HG02610 (cell line): ENCODE measurements around the gene ABCB11.

Source experiments
- ATAC-seq: cut with Tn5 transposase; IDR thresholded peaks from one replicate; pipeline ENCODE4 v1.9.1; 2021; ENCODE audit warnings: mild to moderate bottlenecking, moderate library complexity; ENCODE audit not compliant: unreplicated experiment

Gene ABCB11

DNA sequence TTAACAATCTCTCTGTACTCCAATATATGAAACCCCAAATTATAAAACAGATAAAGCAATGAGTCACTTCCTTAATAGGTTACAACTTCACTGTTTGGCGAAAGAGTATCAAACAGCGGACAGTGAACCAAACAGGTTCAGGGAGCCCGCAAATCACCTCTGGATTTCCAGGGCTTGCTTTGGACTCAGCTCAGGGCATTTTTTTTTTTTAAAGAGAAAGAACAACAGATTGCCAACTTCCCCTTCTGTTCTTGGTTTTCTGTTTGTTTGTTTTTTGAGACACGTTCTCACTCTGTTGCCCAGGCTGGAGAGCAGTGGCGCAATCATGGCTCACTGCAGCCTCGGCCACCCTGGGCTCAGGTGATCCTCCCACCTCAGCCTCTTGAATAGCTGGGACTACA is 52.7 kb downstream of the ABCB11 start:
- no peak for ATAC-seq

DNA sequence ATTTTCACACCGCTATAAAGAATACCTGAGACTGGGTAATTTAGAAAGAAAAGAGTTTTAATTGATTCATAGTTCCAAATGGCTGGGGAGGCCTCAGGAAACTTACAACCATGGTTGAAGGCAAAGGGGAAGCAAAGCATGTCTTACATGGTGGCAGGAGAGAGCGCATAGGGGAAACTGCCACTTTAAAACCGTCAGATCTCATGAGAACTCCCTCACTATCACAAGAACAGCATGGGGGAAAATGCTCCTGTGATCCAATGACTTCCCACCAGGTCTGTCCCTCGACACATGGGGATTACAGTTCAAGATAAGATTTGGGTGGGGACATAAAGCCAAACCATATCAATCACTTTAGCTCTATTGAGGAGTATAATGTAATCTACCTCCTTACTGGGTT is 53.5 kb downstream of the ABCB11 start:
- no peak for ATAC-seq

DNA sequence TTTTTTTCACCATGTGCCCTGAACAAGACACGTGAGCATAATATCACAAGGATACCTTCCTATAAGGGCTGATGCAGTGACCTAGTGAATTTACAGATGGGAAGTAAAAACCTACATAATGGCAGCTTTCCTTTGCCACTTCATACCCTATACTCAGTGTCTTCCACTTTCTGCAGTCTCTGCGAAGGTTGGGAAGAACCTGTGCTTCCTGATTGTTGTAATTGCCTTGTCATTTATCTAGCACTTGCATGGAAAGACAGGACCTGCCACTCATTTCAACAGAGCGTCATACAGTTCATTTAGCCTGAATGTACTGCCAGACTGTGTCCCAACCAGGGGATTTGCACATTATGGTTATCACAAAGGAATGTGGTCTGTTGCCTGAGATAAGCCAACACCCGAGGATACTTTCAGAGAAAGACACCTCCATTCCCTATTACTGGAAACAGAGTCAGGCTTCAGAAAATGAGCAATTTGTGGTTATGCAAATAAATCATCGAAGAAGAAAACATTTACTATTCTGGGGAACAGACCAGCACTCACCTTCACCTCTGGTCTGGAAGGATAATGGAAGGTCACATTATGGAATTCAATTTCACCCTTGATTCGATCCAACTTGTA is 55.0 kb downstream of the ABCB11 start:
- no peak for ATAC-seq

- no peak for ATAC-seq
These were observed 56.7 kb downstream of the ABCB11 start for GRCh38 chr2:168974428-168974827.

DNA sequence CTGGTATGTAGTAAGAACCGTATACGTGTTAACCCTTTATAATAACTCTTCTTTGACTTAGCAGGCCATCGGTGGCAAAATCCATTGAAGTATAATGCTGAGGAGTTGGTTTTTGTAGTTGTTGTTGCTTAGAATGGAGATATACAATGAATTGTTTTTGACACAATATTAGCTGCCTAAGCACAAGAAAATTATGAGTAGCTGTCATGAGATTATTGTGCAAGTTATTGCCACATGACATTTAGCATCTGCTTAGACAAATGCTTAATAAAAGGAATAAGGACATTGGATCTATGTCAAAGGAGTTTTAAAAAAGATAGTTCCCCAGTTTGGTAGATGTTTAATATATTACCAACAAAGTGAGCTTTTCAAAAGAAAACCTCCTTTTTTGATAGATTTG is 59.9 kb downstream of the ABCB11 start:
- ATAC-seq: no peak

DNA sequence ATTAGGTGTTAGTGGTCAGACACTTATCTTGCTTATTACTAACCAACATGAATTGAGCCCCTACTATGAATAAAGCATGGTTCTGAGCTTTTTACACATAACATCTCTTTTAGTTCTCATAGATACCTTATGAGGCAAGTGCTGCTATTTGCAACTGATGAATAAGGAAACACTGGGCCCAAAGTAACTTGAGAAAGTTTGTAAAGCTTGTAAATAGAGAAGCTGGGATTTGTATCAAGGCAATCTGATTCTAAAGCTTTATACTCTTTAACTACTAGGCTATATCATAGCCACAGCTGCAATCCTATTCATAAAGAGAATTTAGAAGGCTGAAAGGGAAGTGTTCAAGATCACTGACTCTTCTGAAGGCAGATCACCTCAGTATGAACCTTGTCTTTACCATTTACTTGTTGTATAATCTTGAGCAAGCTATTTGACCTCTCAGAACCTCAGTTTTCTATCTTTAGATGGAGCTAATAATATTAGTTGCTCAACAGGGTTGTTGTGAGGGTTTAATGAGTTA is 60.4 kb downstream of the ABCB11 start:
- ATAC-seq: no peak

DNA sequence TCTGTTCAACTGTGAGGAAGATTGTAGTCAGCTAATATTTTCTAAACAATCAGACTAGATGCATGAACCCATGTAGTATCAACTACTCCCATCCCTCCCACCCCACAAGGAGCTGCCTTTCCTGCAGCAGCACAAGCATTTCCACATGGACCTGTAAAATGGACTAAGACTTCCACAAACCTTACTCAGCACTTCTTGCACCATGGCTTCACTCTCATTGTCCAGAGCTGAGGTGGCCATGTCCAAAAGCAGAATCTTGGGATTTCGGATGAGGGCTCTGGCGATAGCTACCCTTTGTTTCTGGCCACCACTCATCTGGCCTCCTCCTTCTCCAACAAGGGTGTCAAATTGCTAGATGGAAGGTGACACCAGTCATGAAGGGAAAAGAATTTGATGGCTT is 61.3 kb downstream of the ABCB11 start:
- ATAC-seq: no peak

GRCh38 chr2:168968342-168968741 is 62.8 kb downstream of the ABCB11 start:
- ATAC-seq: no peak

GRCh38 chr2:168964251-168964807 is 66.8 kb downstream of the ABCB11 start:
- no peak for ATAC-seq

DNA sequence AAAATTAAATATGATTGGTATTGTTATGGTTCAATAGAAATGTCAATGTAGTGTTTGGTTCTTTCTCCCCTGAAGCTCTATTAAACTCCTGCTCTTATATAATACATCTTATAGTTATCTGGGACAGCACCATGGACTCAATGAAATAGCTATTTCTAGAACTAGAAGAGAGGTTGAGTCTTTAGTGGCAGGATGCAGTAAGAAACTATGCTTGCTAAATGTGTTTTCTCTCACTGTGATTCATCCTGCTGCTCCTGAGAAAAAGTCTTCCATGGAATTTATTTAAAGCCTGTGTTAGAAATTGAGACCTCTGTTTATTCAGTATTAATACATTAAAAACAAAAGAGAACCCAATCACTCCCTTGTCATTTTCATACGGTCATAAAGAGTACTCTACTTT is 68.5 kb downstream of the ABCB11 start:
- ATAC-seq: no peak

DNA sequence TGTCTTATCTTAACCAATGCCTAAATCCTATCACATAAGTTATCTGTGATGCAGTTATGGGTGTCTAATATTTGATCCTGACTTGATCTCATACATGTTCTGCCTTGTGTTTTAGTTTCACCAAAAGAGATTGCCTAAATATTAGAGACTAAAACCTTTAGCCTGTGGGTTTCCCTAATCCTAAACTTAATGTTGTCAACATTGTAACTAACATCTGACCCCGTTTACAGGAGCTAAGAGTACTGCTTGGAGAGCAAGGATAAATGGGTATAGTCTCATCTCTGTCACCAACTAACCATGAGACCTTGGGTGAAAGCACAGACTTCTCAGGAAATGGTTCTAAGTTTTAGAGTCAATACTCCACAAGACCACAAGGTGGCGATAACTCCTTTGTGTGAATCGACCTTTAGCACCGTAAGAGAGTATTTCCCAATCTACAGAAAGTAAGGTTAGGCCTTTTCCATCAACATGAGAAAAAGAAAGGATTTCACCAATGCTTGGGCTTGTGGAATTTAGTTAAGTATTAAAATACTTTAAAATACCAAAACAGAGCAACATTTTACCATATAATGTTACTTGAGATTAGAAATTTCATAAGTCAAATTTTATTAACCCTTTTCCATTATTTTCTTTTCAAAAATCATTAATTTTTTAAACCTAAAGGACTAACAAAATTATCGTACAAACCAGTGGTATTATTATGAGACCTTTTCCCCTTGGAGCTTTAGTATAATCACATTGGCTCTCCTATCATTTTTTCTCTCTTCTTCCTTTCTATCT is 69.5 kb downstream of the ABCB11 start:
- peak; percentile 83 for ATAC-seq

- no peak for ATAC-seq
These were observed 74.7 kb downstream of the ABCB11 start for GRCh38 chr2:168956392-168956791.

DNA sequence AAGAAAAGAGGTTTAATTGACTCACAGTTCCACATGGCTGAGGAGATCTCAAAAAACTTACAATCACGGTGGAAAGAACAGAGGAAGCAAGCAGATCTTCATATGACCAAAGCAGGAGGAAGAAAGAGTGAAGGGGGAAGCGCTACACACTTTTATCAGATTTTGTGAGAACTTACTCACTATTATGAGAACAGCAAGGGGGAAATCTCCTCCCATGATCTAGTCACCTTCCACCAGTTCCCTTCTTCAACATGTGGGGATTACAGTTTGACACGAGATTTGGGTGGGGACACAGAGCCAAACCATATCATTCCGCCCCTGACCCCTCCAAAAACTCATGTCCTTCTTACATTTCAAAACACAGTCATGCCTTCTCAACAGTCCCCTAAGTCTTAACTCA is 75.8 kb downstream of the ABCB11 start:
- ATAC-seq: no peak

DNA sequence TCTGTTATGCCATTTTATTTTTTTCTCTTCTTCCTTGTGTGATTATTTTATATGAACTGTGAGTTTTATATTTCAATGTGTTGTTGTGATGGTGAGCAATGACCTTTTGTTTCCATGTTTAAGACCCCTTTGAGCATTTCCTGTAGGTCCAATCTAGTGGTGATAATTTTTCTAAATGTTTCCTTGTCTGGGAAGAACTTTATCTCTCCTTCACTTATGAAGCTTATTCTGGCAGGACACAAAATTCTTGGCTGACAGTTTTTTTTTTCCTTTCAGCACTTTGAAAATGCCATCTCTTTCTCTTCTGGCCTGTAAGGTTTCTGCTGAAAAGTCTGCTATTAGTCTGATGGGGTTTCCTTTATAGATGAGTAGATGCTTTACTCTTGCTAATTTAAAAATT is 76.9 kb downstream of the ABCB11 start:
- ATAC-seq: no peak

DNA sequence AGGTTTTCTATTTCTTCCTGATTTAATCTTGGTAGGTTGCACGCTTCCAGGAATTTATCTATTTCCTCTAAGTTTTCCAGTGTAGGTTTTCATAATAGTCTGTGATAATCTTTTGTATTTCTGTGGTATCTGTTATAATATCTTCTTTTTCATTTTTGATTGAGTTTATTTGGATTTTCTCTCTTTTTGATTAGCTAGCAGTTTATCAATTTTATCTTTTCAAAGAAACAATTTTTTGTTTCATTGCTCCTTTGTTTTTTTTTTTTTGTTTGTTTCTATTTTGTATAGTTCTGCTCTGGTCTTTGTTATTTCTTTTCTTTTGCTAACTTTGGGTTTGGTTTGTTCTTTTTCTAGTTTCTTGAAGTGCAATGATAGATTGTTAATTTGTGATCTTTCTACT is 78.7 kb downstream of the ABCB11 start:
- no peak for ATAC-seq

DNA sequence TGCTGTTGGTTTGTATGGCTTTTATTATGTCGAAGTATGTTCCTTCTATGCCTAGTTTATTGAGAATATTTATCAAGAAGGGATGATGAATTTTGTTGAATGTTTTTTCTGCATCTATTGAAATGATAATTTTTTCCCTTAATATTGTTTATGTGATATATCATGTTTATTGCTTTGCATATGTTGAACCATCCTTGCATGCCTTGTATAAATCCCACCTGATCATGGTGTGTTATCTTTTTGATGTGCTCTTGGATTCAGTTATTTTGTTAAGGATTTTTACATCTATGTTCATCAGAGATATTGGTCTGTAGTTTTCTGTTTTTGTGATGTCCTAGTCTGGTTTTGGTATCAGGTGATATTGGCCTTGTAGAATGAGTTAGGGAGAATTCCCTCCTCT is 79.3 kb downstream of the ABCB11 start:
- ATAC-seq: no peak

DNA sequence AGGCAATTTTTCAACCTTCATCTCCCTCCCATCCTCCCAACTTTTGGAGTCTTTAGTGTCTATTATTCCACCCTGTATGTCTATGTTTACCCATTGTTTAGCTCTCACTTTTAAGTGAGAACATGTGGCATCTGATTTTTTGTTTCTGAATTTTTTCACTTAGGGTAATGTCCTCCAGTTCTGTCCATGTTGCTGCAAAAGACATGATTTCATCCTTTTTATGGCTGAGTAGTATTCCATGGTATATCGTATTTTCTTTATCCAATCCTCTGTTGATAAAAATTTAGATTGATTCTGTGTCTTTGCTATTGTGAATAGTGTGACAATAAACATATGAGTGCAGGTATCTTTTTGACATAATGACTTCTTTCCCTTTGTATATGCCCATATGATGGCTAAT is 81.8 kb downstream of the ABCB11 start:
- no peak for ATAC-seq

- ATAC-seq: no peak
These were observed 82.4 kb downstream of the ABCB11 start for GRCh38 chr2:168948621-168949212.

GRCh38 chr2:168945508-168945907 is 85.6 kb downstream of the ABCB11 start:
- ATAC-seq: no peak

DNA sequence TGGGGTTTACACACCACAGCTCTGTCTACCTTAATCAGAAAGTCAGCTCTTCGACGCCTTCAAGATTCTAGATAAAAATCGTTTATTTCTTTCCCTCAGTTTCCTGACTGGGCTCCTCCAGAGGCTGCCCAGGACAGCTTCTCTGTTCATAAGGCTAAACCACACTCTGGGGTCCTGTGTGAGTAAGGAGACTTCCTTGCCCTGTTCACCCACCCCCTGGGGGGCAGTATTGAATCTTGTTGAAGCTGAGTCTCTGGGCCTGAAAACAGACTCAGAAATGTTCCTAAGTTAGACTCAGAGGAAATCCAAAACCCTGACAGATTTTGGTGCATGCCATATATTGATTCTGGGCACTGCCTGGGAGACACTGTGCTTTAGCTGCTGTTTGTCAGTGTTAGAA is 87.1 kb downstream of the ABCB11 start:
- no peak for ATAC-seq

GRCh38 chr2:168941297-168941696 is 89.8 kb downstream of the ABCB11 start:
- ATAC-seq: no peak

DNA sequence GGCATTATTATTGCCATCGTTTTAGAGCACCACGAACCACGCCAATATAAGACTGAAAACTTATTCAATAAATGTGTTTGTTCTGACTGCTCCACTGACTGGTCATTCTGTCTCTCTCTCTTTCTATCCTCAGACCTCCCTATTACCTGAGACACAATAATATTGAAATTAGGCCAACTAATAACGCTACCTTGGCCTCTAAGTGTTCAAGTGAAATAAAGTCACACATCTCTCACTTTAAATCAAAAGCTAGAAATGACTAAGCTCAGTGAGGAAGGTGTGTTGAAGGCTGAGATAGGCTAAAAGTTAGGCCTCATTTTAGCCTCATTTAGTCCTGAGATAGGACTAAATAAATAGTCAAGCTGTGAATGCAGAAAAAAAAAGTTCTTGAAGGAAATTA is 91.2 kb downstream of the ABCB11 start:
- peak; percentile 94 for ATAC-seq
